Stomach (tissue), 9 donors: ENCODE results near the gene STX18. TPM values are rescaled to one million over a fixed set of nuclear protein-coding genes. Genes with fewer than 3 reads are reported as not detected.

Experiments used
- DNase-seq, 2 donors: peaks; one replicate each; pipeline versions ENCODE4 v3.0.0 to v3.0.0-alpha.2; 2013 to 2019
- H3K27ac ChIP-seq, 5 donors: fragments of 200-600 bp in 4 of 5; sonication (generic) in 4 of 5; one replicate each; pipeline ENCODE4 v1.5.1; 2013 to 2019; ENCODE audit warnings: mild to moderate bottlenecking in 1 of 5, moderate library complexity in 1 of 5
- H3K27me3 ChIP-seq, 3 donors: fragments of 200-600 bp; sonication (generic); one replicate each; pipeline ENCODE4 v1.5.1; 2017 to 2019; ENCODE audit warnings: mixed run types in 1 of 3
- H3K36me3 ChIP-seq, 4 donors: fragments of 200-600 bp; sonication (generic); 1 replicate in 3 of 4; 2 replicates in 1 of 4; pipeline ENCODE4 v1.5.1; 2016 to 2019
- H3K4me1 ChIP-seq, 4 donors: fragments of 200-600 bp; sonication (generic); one replicate each; pipeline ENCODE4 v1.5.1; 2016 to 2019
- H3K4me3 ChIP-seq, 4 donors: fragments of 200-600 bp; sonication (generic) in 3 of 4; one replicate each; pipeline ENCODE4 v1.5.1; 2016 to 2019; ENCODE audit warnings: mild to moderate bottlenecking in 1 of 4
- H3K9me3 ChIP-seq, 4 donors: fragments of 200-600 bp; sonication (generic); one replicate each; pipeline ENCODE4 v1.5.1; 2016 to 2019
- EP300 ChIP-seq: sonication (generic); formaldehyde crosslinking; IDR thresholded peaks from one replicate; pipeline ENCODE4 v1.6.1; 2017; ENCODE audit warnings: antibody characterized with exemption
- POLR2A ChIP-seq, 4 donors: fragments of 450-650 bp; IDR thresholded peaks; one replicate each; pipeline ENCODE4 v1.6.1; 2016; ENCODE audit warnings: antibody characterized with exemption in 4 of 4, control low read depth in 2 of 4, mild to moderate bottlenecking in 1 of 4, moderate library complexity in 1 of 4
- POLR2AphosphoS5 ChIP-seq, 3 donors: sonication (generic); formaldehyde crosslinking; IDR thresholded peaks; one replicate each; pipeline ENCODE4 v1.6.1; 2016; ENCODE audit warnings: antibody characterized with exemption in 3 of 3
- WGBS, 5 donors: extraction: QIAGEN DNeasy Blood & Tissue Kit in 3 of 5; methylation state at CpG; one replicate each; pipeline versions ENCODE4 v1.1.5 to v1.1.7; 2013 to 2018; 5-methylcytosine and 5-hydroxymethylcytosine counted together
- intact Hi-C: fragments of 100-400 bp; cut with DNase I; formaldehyde crosslinking; loops from one replicate; pipeline ENCODE4 v1.15.1; 2023; ENCODE audit warnings: low total_unique reads
- polyA plus RNA-seq, 3 donors: library from polyadenylated mRNA; stranded (reverse); fragments of 200-250 nt; gene quantifications; one replicate each; pipeline ENCODE4 v1.2.3, GENCODE V29; 2013
- total RNA-seq, 5 donors: library from RNA; depleted of rRNA; stranded (reverse); fragments of >200 nt; gene quantifications; one replicate each; pipeline versions ENCODE4 v1.1.0 to v1.2.3, GENCODE V29; 2014 to 2016
- TF ChIP-seq, protein P1 (sequence below), 7 experiments: fragments of 450-650 bp in 4 of 7; fragments of 200-600 bp in 3 of 7; sonication (generic) in 3 of 7; IDR thresholded peaks; one replicate each; pipeline ENCODE4 v1.5.1; 2016 to 2019; ENCODE audit warnings: antibody characterized with exemption in 7 of 7, control low read depth in 2 of 7, mild to moderate bottlenecking in 1 of 7
- donor health status: healthy with polysubstance abuse.
- donor health status: Bipolar disorder and iron deficiency.
- donor health status: healthy.

STX18 gene
- total and polyA plus RNA-seq, 8 donors = 17.1 to 91.6 (median 26.3) TPM

DNA sequence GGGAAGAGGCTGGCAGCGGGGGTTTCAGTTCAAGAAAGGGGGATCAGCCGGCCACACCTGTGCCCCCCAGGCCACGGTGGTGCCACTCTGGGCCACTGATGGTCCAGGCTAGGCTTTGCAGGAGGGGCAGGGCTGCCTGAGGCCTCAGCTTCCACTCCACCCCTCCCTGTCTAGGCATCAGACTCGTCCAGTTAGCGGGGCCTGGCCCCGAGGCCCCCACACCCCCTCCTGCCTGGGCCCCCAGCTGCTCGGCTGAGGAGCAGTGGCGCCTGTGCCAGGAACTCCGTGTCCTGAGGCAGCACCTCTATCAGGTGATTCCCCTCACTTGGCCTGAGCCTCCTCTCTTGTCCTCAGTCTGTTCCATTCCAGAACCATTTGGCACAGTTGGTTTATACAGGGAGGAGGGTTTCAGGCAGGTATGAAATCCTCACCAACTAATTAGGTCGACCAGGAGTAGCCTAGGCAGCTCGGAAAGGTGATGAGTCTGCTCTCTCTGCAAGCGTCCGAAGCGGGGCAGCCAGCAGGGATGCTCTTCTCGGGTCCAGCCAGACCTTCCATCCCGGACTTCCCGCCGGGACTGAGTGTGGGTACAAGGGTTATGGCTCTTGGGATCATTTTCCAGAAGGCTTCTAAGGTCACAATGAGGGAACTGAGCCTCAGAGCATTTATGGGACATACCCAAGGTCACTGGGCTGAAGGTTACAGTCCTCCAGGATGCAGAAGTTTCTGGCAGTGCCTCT is 152.8 kb downstream of the STX18 start:
- no peak overlapping the region for H3K27ac ChIP-seq
- WGBS, 5 donors = 72 to 79% (median 73%) methylated on average over 15 to 18 of the region's 18 CpGs
- DNase-seq = no peak
- H3K9me3 ChIP-seq = no peaks in the 10 kb centered on the region
- TF ChIP-seq POLR2AphosphoS5 (IDR thresholded peaks at IDR 0.05) (no peak), POLR2A (IDR thresholded peaks at IDR 0.05) (no peak), EP300 (no peak)
- TF ChIP-seq, protein P1, sequence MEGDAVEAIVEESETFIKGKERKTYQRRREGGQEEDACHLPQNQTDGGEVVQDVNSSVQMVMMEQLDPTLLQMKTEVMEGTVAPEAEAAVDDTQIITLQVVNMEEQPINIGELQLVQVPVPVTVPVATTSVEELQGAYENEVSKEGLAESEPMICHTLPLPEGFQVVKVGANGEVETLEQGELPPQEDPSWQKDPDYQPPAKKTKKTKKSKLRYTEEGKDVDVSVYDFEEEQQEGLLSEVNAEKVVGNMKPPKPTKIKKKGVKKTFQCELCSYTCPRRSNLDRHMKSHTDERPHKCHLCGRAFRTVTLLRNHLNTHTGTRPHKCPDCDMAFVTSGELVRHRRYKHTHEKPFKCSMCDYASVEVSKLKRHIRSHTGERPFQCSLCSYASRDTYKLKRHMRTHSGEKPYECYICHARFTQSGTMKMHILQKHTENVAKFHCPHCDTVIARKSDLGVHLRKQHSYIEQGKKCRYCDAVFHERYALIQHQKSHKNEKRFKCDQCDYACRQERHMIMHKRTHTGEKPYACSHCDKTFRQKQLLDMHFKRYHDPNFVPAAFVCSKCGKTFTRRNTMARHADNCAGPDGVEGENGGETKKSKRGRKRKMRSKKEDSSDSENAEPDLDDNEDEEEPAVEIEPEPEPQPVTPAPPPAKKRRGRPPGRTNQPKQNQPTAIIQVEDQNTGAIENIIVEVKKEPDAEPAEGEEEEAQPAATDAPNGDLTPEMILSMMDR (IDR thresholded peaks at IDR 0.05) = no peak
- peaks cover 20 to 34% (median 28%) of the 10 kb centered on the region in 4 donors for H3K4me1 ChIP-seq
- peaks cover 21 to 98% (median 46%) of the 10 kb centered on the region in 3 donors for H3K27me3 ChIP-seq
- intact Hi-C loops = no loop called here
- H3K4me3 ChIP-seq = no peak overlapping the region
- H3K36me3 ChIP-seq = no peaks in the 10 kb centered on the region

DNA sequence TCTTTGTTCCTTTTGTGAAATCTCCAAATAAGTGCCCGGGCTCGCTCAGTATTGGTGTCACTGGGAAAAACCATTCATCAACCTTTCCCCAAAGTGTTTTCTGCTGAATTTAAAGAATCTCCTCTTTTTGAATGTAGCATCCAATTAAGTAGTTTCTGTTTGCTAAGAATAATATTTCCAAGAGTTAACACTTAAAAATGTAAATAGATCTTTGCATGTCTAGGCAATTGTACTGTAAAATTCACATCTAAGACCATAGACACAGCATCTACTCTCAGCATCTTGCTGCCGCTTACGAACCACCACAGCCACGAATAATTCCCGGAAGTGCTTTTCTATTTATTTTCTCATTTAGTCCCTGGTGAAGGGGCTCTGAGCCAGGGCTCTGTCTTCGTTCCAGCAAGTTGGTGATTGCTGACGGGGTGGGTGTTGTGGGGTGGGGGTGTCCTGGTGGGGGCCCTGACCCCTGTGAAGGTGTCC is 153.5 kb downstream of the STX18 start:
- no peak overlapping the region for H3K27ac ChIP-seq
- WGBS, 5 donors = 32 to 48% (median 46%) methylated on average over 8 of the region's 8 CpGs
- H3K36me3 ChIP-seq = no peaks in the 10 kb centered on the region
- no peaks in the 10 kb centered on the region for H3K9me3 ChIP-seq
- peaks cover 20 to 34% (median 28%) of the 10 kb centered on the region in 4 donors for H3K4me1 ChIP-seq
- intact Hi-C loops = no loop called here
- TF ChIP-seq EP300 (no peak), POLR2A (IDR thresholded peaks at IDR 0.05) (no peak), POLR2AphosphoS5 (IDR thresholded peaks at IDR 0.05) (no peak)
- TF ChIP-seq, protein P1 (IDR thresholded peaks at IDR 0.05) = no peak
- DNase-seq = no peak
- H3K27me3 ChIP-seq = peaks cover 21 to 98% (median 46%) of the 10 kb centered on the region in 3 donors
- peak overlapping the region in 2 of 4 donors; percentile 60 to 61 for H3K4me3 ChIP-seq

DNA sequence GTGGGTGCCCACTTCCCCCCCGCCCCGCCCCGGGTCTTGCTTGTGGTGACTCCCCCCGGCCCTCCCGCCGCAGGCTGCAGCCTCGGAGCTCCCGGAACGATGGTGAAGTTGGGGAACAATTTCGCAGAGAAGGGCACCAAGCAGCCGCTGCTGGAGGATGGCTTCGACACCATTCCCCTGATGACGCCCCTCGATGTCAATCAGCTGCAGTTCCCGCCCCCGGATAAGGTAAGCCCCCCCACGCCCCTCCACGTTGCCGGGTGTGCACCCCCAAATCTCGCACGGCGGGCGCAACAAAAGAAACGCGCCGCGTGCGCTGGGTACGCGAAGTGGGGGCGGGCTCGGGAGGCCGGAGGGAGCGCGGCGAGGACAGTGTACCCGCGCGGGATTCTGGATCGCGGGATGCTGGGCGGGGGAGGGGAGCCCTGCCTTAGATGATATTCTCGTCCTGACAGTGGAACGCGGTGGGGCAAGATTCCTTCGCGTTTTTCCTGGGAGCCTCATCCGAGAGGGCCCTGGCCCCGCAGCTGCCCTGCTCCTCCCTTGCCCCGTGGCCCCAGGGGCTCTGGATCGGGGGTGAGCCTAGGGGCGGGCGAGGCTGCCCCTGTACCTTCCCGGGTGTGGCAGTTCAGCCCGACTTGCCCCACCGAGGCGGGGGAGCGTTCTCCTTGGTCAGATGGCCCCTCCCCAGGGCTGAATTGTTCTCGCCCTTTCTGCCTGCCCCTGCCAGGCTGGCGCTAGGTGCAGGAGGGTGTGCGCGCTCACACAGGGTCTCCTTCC is 154.1 kb downstream of the STX18 start:
- peak in 1 of 2 donors; percentile 43 for DNase-seq
- peaks cover 20 to 34% (median 28%) of the 10 kb centered on the region in 4 donors for H3K4me1 ChIP-seq
- H3K36me3 ChIP-seq = no peaks in the 10 kb centered on the region
- TF ChIP-seq POLR2A (IDR thresholded peaks at IDR 0.05) (no peak), POLR2AphosphoS5 (IDR thresholded peaks at IDR 0.05) (no peak), EP300 (no peak)
- TF ChIP-seq, protein P1 (IDR thresholded peaks at IDR 0.05) = no peak
- H3K4me3 ChIP-seq = peak overlapping the region; percentile 39 to 61 (median 53)
- H3K27me3 ChIP-seq = peaks cover 21 to 98% (median 46%) of the 10 kb centered on the region in 3 donors
- 1 to 5% (median 3%) methylated on average over 30 to 62 of the region's 62 CpGs for WGBS, 5 donors
- intact Hi-C loops = no loop called here
- no peak overlapping the region for H3K27ac ChIP-seq
- H3K9me3 ChIP-seq = no peaks in the 10 kb centered on the region

DNA sequence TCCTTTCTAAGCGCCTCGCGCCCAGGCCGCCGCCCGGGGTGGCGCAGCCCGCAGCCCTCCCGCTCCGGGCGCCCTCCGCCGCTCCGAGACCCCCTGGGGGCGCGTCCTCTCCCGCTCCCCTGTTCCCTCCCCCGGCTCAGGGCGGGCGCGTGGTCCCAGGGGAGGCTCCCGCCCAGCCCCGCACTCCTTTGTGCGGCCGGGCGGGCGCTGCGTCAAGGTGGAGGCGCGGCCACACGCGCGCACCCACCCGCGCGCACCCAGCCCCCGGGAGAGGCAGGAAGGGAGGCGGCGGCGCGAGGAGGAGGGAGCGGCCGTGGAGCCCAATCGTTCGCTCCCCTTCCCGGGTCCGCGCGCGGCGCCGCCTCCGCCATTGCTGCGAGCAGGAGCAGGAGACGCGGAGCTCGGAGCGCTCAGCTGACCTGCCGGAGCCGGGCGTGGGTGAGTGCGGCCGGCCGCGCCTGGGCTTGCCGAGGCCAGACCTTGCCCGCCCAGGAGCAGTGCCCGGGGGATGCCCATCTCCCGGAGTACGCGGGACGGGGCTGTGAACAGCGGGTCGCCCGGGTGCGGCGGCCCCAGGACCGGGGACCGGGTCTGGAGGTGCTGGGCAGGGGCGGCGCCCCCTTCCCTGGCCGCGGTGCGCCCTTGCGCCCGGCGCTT is 155.0 kb downstream of the STX18 start, which contains the start of gene NSG1:
NSG1 (plus strand) TSS at position 367 of the 657 bp plus-strand sequence. CDS start 528 bp downstream, outside the sequence.
- peak in 1 of 2 donors; percentile 79 for DNase-seq
- peaks cover 21 to 95% (median 43%) of the 10 kb centered on the region in 3 donors for H3K27me3 ChIP-seq
- H3K27ac ChIP-seq = peak within 1 kb of the TSS in 1 of 5 donors; percentile 14
- peak within 1 kb of the TSS; percentile 39 to 61 (median 53) for H3K4me3 ChIP-seq
- peaks cover 20 to 34% (median 28%) of the 10 kb centered on the region in 4 donors for H3K4me1 ChIP-seq
- TF ChIP-seq, protein P1 (IDR thresholded peaks at IDR 0.05) = no peak
- TF ChIP-seq EP300 (no peak), POLR2A (IDR thresholded peaks at IDR 0.05) (no peak), POLR2AphosphoS5 (IDR thresholded peaks at IDR 0.05) (no peak)
- WGBS, 5 donors = 0 to 2% (median 1%) methylated on average over 23 to 81 of the region's 87 CpGs
- intact Hi-C loops = no loop called here
- H3K9me3 ChIP-seq = no peaks in the 10 kb centered on the region
- no peaks in the 10 kb centered on the region for H3K36me3 ChIP-seq
